Measurements from ENCODE around the gene VIPR2.

The VIPR2 gene

DNA sequence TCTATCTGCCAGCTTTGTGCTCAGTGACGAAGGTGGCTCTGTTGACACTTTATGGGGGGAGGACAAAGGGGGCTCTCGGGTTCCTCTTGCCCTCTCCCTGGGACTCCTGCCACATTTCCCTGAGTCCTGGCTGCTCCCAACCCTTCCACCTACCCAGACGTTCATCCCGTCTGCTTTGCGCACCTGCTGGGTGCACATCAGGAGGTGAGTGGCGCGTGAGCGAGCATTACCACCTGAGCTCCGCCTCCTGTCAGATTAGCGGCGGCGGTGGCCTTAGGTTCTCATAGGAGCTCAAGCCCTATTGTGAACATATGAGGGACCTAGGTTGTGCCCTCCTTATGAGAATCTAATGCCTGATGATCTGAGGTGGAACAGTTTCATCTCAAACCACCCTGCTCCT lies 151.1 kb downstream of the VIPR2 start:
- no peak for DNase-seq
- Histone ChIP-seq H3F3A (ENCODE audit: insufficient read depth, low read length) (no peaks in the 10 kb centered on the region), H3K4me2 (ENCODE audit: low read depth, low read length) (no peak overlapping the region), H3K27ac (ENCODE audit: low read length) (no peak overlapping the region), H3K79me2 (ENCODE audit: low read length) (no peaks in the 10 kb centered on the region), H4K20me1 (ENCODE audit: insufficient read depth, low read length) (no peaks in the 10 kb centered on the region), H3K9ac (ENCODE audit: low read length) (no peak overlapping the region), H3K9me3 (replicated peaks; ENCODE audit: insufficient read depth, low read length) (no peaks in the 10 kb centered on the region; the same call in 1 of the 2 replicates), H3K27me3 (replicated peaks; ENCODE audit: insufficient read depth, low read length) (peaks cover 48% of the 10 kb centered on the region), H3K9me2 (replicated peaks; ENCODE audit: insufficient read depth, low read length) (no peaks in the 10 kb centered on the region), H3K36me3 (replicated peaks; ENCODE audit: insufficient read depth, low read length) (no peaks in the 10 kb centered on the region), H3K4me3 (ENCODE audit: low read length) (no peak overlapping the region), H3K4me1 (ENCODE audit: low read length) (no peaks in the 10 kb centered on the region), H2AFZ (ENCODE audit: low read length) (no peak overlapping the region)
- TF ChIP-seq EZH2 (optimal IDR thresholded peaks at IDR 0.05; ENCODE audit: low read depth, low read length) (no peak), EZH2phosphoT487 (IDR thresholded peaks at IDR 0.05; ENCODE audit: low read length) (no peak)
- TF ChIP-seq, protein P1, sequence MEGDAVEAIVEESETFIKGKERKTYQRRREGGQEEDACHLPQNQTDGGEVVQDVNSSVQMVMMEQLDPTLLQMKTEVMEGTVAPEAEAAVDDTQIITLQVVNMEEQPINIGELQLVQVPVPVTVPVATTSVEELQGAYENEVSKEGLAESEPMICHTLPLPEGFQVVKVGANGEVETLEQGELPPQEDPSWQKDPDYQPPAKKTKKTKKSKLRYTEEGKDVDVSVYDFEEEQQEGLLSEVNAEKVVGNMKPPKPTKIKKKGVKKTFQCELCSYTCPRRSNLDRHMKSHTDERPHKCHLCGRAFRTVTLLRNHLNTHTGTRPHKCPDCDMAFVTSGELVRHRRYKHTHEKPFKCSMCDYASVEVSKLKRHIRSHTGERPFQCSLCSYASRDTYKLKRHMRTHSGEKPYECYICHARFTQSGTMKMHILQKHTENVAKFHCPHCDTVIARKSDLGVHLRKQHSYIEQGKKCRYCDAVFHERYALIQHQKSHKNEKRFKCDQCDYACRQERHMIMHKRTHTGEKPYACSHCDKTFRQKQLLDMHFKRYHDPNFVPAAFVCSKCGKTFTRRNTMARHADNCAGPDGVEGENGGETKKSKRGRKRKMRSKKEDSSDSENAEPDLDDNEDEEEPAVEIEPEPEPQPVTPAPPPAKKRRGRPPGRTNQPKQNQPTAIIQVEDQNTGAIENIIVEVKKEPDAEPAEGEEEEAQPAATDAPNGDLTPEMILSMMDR (IDR thresholded peaks at IDR 0.05; ENCODE audit: low read length) = no peak

GRCh38 chr7:158992759-158993158 lies 151.9 kb downstream of the VIPR2 start:
- Histone ChIP-seq H3K4me1 (ENCODE audit: low read length) (no peaks in the 10 kb centered on the region), H4K20me1 (ENCODE audit: insufficient read depth, low read length) (no peaks in the 10 kb centered on the region), H3K79me2 (ENCODE audit: low read length) (no peaks in the 10 kb centered on the region), H3K27ac (ENCODE audit: low read length) (no peak overlapping the region), H3K9ac (ENCODE audit: low read length) (no peak overlapping the region), H3K9me3 (replicated peaks; ENCODE audit: insufficient read depth, low read length) (no peaks in the 10 kb centered on the region; the same call in 1 of the 2 replicates), H3K4me3 (ENCODE audit: low read length) (no peak overlapping the region), H3K4me2 (ENCODE audit: low read depth, low read length) (no peak overlapping the region), H3K27me3 (replicated peaks; ENCODE audit: insufficient read depth, low read length) (peaks cover 48% of the 10 kb centered on the region), H2AFZ (ENCODE audit: low read length) (no peak overlapping the region), H3F3A (ENCODE audit: insufficient read depth, low read length) (no peaks in the 10 kb centered on the region), H3K9me2 (replicated peaks; ENCODE audit: insufficient read depth, low read length) (no peaks in the 10 kb centered on the region), H3K36me3 (replicated peaks; ENCODE audit: insufficient read depth, low read length) (no peaks in the 10 kb centered on the region)
- TF ChIP-seq, protein P1 (IDR thresholded peaks at IDR 0.05; ENCODE audit: low read length) = no peak
- TF ChIP-seq EZH2 (optimal IDR thresholded peaks at IDR 0.05; ENCODE audit: low read depth, low read length) = no peak
- no peak for TF ChIP-seq EZH2phosphoT487 (IDR thresholded peaks at IDR 0.05; ENCODE audit: low read length)
- DNase-seq = no peak

DNA sequence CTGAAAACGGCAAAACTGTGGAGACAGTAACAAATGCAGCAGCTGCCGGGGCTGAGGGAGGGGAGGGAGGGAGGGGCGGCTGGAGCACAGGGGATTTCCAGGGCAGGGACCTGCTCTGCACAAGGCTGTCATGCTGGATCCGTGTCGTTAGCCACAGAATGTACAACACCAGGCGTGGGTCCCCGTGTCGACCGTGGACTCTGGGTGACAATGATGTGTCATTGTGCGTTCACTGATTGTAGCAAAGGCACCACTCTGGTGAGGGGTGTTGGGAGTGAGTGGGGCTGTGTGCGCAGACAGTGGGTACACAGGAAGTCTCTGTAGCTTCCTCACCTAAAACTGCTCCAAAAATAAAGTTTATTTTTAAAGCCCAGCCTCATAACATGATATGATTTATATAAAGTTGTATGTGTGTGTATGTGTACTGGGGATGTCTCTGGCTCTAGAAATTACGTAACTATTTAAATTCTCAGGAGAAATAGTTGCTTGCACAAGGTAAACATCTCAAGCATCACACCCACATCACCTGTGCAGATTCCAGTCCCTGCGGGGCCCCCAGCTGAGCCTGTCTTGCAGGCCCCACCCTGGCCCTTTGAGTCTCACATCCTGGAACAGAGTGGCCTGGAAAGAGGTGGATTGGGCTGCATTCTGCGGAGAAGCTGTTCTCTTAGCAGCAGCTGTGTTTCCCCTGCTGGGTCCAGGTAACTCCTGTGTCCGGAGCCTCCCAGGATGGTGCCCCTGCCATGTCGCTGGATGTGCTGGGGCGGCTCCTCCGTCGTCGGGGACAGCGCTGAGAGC lies 152.6 kb downstream of the VIPR2 start:
- TF ChIP-seq, protein P1 (IDR thresholded peaks at IDR 0.05; ENCODE audit: low read length) = no peak
- TF ChIP-seq EZH2phosphoT487 (IDR thresholded peaks at IDR 0.05; ENCODE audit: low read length) (no peak), EZH2 (optimal IDR thresholded peaks at IDR 0.05; ENCODE audit: low read depth, low read length) (no peak)
- H3K79me2 ChIP-seq (ENCODE audit: low read length) = no peaks in the 10 kb centered on the region
- no peak overlapping the region for H2AFZ ChIP-seq (ENCODE audit: low read length)
- DNase-seq = peak; percentile 16
- H3F3A ChIP-seq (ENCODE audit: insufficient read depth, low read length) = no peaks in the 10 kb centered on the region
- H3K27me3 ChIP-seq (replicated peaks; ENCODE audit: insufficient read depth, low read length) = peaks cover 48% of the 10 kb centered on the region
- H3K4me3 ChIP-seq (ENCODE audit: low read length) = no peak overlapping the region
- no peaks in the 10 kb centered on the region for H4K20me1 ChIP-seq (ENCODE audit: insufficient read depth, low read length)
- no peaks in the 10 kb centered on the region for H3K4me1 ChIP-seq (ENCODE audit: low read length)
- H3K4me2 ChIP-seq (ENCODE audit: low read depth, low read length) = peak overlapping the region; percentile 14; the same call in 1 of the 2 replicates
- no peaks in the 10 kb centered on the region for H3K36me3 ChIP-seq (replicated peaks; ENCODE audit: insufficient read depth, low read length)
- H3K9ac ChIP-seq (ENCODE audit: low read length) = no peak overlapping the region
- no peaks in the 10 kb centered on the region; the same call in 1 of the 2 replicates for H3K9me3 ChIP-seq (replicated peaks; ENCODE audit: insufficient read depth, low read length)
- no peak overlapping the region for H3K27ac ChIP-seq (ENCODE audit: low read length)
- no peaks in the 10 kb centered on the region for H3K9me2 ChIP-seq (replicated peaks; ENCODE audit: insufficient read depth, low read length)

Measured in MM.1S (cell line).